Smooth muscle cell (in vitro differentiated cells): ENCODE data around the gene USH1C. TPM values are rescaled to one million over a fixed set of nuclear protein-coding genes. Genes with fewer than 3 reads are reported as not detected.

Source experiments
- DNase-seq: peaks from one replicate; lab custom pipeline; 2025; ENCODE audit not compliant: unreplicated experiment; lab: John Stamatoyannopoulos, UW
- H2AFZ ChIP-seq: fragments of 200-600 bp; sonication (generic); 2 replicates; pipeline ENCODE4 v1.6.0; 2016; ENCODE audit warnings: antibody characterized with exemption, low read depth, mild to moderate bottlenecking
- H3F3A ChIP-seq: fragments of 200-600 bp; sonication (generic); 2 replicates; pipeline ENCODE4 v1.6.0; 2017; ENCODE audit warnings: antibody characterized with exemption, low read depth
- H3K27ac ChIP-seq: fragments of 200-600 bp; sonication (generic); 2 replicates; pipeline ENCODE4 v1.5.1; 2016; ENCODE audit warnings: low read depth, mild to moderate bottlenecking
- H3K27me3 ChIP-seq: fragments of 200-600 bp; sonication (generic); 2 replicates; pipeline ENCODE4 v1.6.1; 2016; ENCODE audit warnings: low read depth, mild to moderate bottlenecking
- H3K36me3 ChIP-seq: fragments of 200-600 bp; sonication (generic); 2 replicates; pipeline ENCODE4 v1.5.1; 2016; ENCODE audit warnings: low read depth
- H3K4me1 ChIP-seq: fragments of 200-600 bp; sonication (generic); 2 replicates; pipeline ENCODE4 v1.5.1; 2016; ENCODE audit warnings: low read depth
- H3K4me2 ChIP-seq: fragments of 200-600 bp; sonication (generic); 2 replicates; pipeline ENCODE4 v1.6.0; 2016; ENCODE audit warnings: mild to moderate bottlenecking
- H3K4me3 ChIP-seq: fragments of 200-600 bp; sonication (generic); 2 replicates; pipeline ENCODE4 v1.5.1; 2016; ENCODE audit warnings: mild to moderate bottlenecking
- H3K79me2 ChIP-seq: fragments of 200-600 bp; sonication (generic); 2 replicates; pipeline ENCODE4 v1.6.0; 2016; ENCODE audit warnings: low read depth, mild to moderate bottlenecking
- H3K9ac ChIP-seq: fragments of 200-600 bp; sonication (generic); 2 replicates; pipeline ENCODE4 v1.6.0; 2016; ENCODE audit warnings: low read depth
- H3K9me3 ChIP-seq: fragments of 200-600 bp; sonication (generic); replicated peaks from 2 replicates; pipeline ENCODE4 v1.5.1; 2016; ENCODE audit warnings: low read depth
- H4K20me1 ChIP-seq: fragments of 200-600 bp; sonication (generic); 2 replicates; pipeline ENCODE4 v1.6.0; 2016; ENCODE audit warnings: low read depth
- WGBS: methylation state at CpG from one replicate; pipeline ENCODE4 v1.1.7; 2016; ENCODE audit warnings: low lambda C conversion rate; 5-methylcytosine and 5-hydroxymethylcytosine counted together
- polyA plus RNA-seq: library from polyadenylated mRNA; unstranded; fragments of >200 nt; fragmentation: Nextera tagmentation; extraction: Ambion mirVana; gene quantifications from 2 replicates; pipeline ENCODE4 v1.2.1, GENCODE V29; 2016
- total RNA-seq: library from RNA; depleted of rRNA; stranded (reverse); fragments of >200 nt; gene quantifications from 2 replicates; pipeline ENCODE4 v1.2.3, GENCODE V29; 2014
- TF ChIP-seq, protein P1 (sequence below): fragments of 200-600 bp; sonication (generic); IDR thresholded peaks from 2 replicates; pipeline ENCODE4 v1.5.1; 2017; ENCODE audit warnings: borderline replicate concordance, mild to moderate bottlenecking, antibody characterized with exemption; ENCODE audit not compliant: insufficient read depth, poor library complexity, severe bottlenecking

The USH1C gene
- total and polyA plus RNA-seq, 2 experiments from 2014 or later = not detected

DNA sequence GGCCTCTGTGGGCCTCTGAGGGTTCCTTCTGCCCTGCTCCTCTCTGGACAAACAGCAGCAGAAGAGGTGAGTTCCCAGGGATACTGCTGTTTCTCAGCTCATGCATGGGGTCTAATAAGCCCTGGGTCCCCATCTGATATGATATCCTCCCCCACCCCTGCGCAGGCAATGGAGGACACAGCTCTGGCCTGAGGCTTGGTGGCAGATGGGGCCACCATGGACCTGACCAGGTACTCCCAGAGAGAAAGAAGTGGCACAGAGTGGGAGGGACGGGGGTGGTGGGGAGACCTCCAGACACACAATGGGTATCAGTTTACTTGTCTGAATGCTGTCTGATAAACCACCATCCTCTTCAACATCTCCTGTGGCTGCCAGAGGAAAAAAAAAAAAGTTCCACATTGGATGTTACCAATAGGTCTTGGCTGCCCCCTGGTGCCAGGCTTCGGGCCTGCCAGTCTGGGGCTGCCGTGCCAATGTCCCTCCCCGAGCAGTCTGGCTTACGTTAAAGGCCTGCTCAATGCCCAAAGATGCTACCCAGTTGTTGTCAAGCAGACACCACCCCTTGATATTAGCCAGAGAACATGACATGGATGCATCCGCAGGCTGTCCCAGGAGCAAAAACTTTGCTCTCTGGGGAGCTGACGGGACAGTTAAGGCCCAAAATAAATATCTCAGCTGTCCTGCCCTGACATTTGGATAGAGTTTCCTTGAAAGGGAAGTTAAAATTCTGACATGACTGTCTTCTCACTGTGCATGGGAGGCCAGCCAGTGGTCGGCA, 39.7 kb downstream of the USH1C start:
- H3K4me1 ChIP-seq = no peaks in the 10 kb centered on the region
- no peaks in the 10 kb centered on the region for H3K79me2 ChIP-seq
- no peaks in the 10 kb centered on the region for H3K36me3 ChIP-seq
- H2AFZ ChIP-seq = no peak overlapping the region
- H3K9me3 ChIP-seq = no peaks in the 10 kb centered on the region
- H3K4me2 ChIP-seq = no peak overlapping the region
- no peak overlapping the region for H3K4me3 ChIP-seq
- no peaks in the 10 kb centered on the region for H4K20me1 ChIP-seq
- DNase-seq = peak; percentile 24
- no peak overlapping the region for H3K27ac ChIP-seq
- H3F3A ChIP-seq = no peaks in the 10 kb centered on the region
- no peak overlapping the region for H3K9ac ChIP-seq
- 49% methylated on average over 9 of the region's 9 CpGs for WGBS
- TF ChIP-seq, protein P1, sequence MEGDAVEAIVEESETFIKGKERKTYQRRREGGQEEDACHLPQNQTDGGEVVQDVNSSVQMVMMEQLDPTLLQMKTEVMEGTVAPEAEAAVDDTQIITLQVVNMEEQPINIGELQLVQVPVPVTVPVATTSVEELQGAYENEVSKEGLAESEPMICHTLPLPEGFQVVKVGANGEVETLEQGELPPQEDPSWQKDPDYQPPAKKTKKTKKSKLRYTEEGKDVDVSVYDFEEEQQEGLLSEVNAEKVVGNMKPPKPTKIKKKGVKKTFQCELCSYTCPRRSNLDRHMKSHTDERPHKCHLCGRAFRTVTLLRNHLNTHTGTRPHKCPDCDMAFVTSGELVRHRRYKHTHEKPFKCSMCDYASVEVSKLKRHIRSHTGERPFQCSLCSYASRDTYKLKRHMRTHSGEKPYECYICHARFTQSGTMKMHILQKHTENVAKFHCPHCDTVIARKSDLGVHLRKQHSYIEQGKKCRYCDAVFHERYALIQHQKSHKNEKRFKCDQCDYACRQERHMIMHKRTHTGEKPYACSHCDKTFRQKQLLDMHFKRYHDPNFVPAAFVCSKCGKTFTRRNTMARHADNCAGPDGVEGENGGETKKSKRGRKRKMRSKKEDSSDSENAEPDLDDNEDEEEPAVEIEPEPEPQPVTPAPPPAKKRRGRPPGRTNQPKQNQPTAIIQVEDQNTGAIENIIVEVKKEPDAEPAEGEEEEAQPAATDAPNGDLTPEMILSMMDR = peak; percentile 84
- peaks cover 42% of the 10 kb centered on the region for H3K27me3 ChIP-seq

DNA sequence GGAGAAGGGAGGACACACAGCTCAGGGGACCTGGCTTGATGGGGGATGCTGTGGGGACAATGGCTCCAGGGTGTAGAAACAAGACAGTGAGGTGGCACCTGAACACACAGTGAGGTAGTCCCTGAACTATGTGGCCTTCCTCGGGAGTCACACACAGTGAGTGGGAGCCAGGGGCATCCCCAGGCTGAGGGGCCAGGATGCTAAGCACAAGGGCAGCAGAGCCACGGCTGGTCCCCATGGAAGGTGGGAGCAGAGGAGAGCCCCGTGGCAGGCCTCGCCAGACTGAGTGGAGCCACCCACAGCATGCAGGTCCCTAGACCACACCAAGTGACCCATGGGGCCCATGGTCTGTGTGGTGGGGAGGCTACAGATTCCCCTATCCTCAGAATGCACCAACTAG, 41.6 kb downstream of the USH1C start:
- Histone ChIP-seq H3K27ac (no peak overlapping the region), H3K9me3 (no peaks in the 10 kb centered on the region), H3K4me3 (no peak overlapping the region), H3K4me1 (no peaks in the 10 kb centered on the region), H4K20me1 (no peaks in the 10 kb centered on the region), H3K27me3 (peaks cover 48% of the 10 kb centered on the region), H3K9ac (no peak overlapping the region), H2AFZ (no peak overlapping the region), H3K79me2 (no peaks in the 10 kb centered on the region), H3F3A (no peaks in the 10 kb centered on the region), H3K4me2 (no peak overlapping the region), H3K36me3 (no peaks in the 10 kb centered on the region)
- TF ChIP-seq, protein P1 = no peak
- 85% methylated on average over 4 of the region's 4 CpGs for WGBS
- no peak for DNase-seq

DNA sequence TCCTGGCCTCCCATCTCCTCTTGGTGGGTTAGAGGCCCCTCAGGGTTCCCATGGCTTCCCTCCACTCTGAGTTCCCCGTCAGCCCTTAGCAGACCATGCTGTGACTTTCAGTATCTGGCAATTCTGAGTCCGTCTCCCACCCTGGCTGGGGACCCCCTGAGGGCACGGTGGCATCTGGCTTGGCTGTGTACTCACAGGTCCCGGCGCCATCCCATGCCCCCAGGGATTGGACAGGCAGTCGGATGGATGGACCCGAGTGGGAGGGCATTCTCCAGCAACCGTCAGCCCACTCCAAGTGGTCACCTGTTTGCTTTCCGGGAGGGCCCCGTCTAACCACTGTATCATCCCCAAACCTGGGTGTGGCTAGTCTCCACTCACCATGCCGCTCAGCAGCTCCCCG, 43.5 kb downstream of the USH1C start:
- DNase-seq = no peak
- Histone ChIP-seq H3K36me3 (no peaks in the 10 kb centered on the region), H3K9ac (no peak overlapping the region), H3K79me2 (no peaks in the 10 kb centered on the region), H4K20me1 (no peaks in the 10 kb centered on the region), H3K27ac (no peak overlapping the region), H3F3A (no peaks in the 10 kb centered on the region), H3K4me3 (no peak overlapping the region), H3K9me3 (no peaks in the 10 kb centered on the region), H2AFZ (no peak overlapping the region), H3K4me2 (no peak overlapping the region), H3K27me3 (peaks cover 43% of the 10 kb centered on the region), H3K4me1 (no peaks in the 10 kb centered on the region)
- TF ChIP-seq, protein P1 = no peak
- 96% methylated on average over 12 of the region's 12 CpGs for WGBS

DNA sequence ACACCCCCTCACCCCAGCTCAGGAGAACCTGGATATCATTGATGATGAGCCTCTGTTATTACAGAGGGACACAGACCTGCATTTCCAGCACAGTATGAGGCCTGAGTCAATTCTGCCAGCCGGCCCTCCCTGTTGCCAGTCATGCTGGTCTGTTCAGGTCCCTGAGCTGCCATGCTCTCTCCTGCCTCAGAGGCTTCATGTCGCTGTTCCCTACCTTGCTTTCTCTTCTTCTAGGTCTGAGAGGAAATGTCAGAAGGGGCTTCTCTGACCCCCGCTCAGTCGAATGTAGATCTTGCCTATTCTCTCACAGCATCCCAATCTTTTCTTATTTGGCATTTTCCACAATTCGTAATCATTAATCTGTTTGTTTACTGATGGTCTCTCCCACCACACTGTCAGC, 45.7 kb downstream of the USH1C start:
- TF ChIP-seq, protein P1 = peak; percentile 23
- Histone ChIP-seq H3F3A (no peaks in the 10 kb centered on the region), H3K4me1 (no peaks in the 10 kb centered on the region), H3K79me2 (no peaks in the 10 kb centered on the region), H3K4me2 (no peak overlapping the region), H2AFZ (no peak overlapping the region), H3K9me3 (no peaks in the 10 kb centered on the region), H4K20me1 (no peaks in the 10 kb centered on the region), H3K27me3 (peaks cover 40% of the 10 kb centered on the region), H3K27ac (no peak overlapping the region), H3K36me3 (no peaks in the 10 kb centered on the region), H3K9ac (no peak overlapping the region), H3K4me3 (no peak overlapping the region)
- DNase-seq = no peak
- WGBS = 65% methylated on average over 5 of the region's 5 CpGs
